A673 (cell line): Measurements from ENCODE around the gene PSPC1.

Experiments used
- EZH2 ChIP-seq: fragments of 200-600 bp; sonication (generic); IDR thresholded peaks from 2 replicates; pipeline ENCODE4 v1.6.1; 2017; ENCODE audit warnings: borderline replicate concordance, low read depth, mild to moderate bottlenecking, mixed read lengths, antibody characterized with exemption, low read length; ENCODE audit not compliant: poor library complexity, severe bottlenecking
- TF ChIP-seq, protein P1 (sequence below): fragments of 300-800, 200-600 bp; sonication (generic); conservative IDR thresholded peaks from 2 replicates; pipeline ENCODE4 v1.5.1; 2017; ENCODE audit warnings: low read depth, mild to moderate bottlenecking, antibody characterized with exemption, low read length, moderate library complexity, mixed read lengths

GRCh38 chr13:19742643-19743042, 40.1 kb downstream of the PSPC1 start:
- TF ChIP-seq, protein P1, sequence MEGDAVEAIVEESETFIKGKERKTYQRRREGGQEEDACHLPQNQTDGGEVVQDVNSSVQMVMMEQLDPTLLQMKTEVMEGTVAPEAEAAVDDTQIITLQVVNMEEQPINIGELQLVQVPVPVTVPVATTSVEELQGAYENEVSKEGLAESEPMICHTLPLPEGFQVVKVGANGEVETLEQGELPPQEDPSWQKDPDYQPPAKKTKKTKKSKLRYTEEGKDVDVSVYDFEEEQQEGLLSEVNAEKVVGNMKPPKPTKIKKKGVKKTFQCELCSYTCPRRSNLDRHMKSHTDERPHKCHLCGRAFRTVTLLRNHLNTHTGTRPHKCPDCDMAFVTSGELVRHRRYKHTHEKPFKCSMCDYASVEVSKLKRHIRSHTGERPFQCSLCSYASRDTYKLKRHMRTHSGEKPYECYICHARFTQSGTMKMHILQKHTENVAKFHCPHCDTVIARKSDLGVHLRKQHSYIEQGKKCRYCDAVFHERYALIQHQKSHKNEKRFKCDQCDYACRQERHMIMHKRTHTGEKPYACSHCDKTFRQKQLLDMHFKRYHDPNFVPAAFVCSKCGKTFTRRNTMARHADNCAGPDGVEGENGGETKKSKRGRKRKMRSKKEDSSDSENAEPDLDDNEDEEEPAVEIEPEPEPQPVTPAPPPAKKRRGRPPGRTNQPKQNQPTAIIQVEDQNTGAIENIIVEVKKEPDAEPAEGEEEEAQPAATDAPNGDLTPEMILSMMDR = no peak
- no peak for TF ChIP-seq EZH2
